Panc1 (cell line): Measurements from ENCODE around the gene CSF1. TPM values are rescaled to one million over a fixed set of nuclear protein-coding genes. Genes with fewer than 3 reads are reported as not detected.

ENCODE experiments used
- ATAC-seq: fragments of 200-7000 bp; cut with Tn5 transposase; 2 replicates; pipeline ENCODE4 v1.9.1; 2020; ENCODE audit warnings: mild to moderate bottlenecking, moderate library complexity
- BruUV-seq: library from RNA; stranded (reverse); fragments of 400-500 nt; replicated peaks from 2 replicates; lab custom pipeline; 2021; lab: Mats Ljungman, UMichigan
- CTCF ChIA-PET: fragments of 300-600 bp; sonication (Branson Sonifier 250); formaldehyde crosslinking; loops from one replicate; lab custom pipeline; 2022; ENCODE audit warnings: antibody characterized with exemption; lab: Charles Lee
- POLR2A ChIA-PET: fragments of 300-600 bp; sonication (Branson Sonifier 250); formaldehyde crosslinking; loops from one replicate; lab custom pipeline; 2022; ENCODE audit warnings: antibody characterized with exemption; lab: Charles Lee
- DNase-seq: peaks from one replicate; pipeline ENCODE4 v3.0.0-alpha.2; 2010; ENCODE audit warnings: low read depth, low spot score
- H3K27ac ChIP-seq: 2 replicates; pipeline ENCODE4 v1.5.1; 2011; ENCODE audit warnings: mild to moderate bottlenecking, low read length, inconsistent platforms
- H3K27me3 ChIP-seq: fragments of 200-500 bp; sonication (Bioruptor generic); 2 replicates; pipeline ENCODE4 v1.6.0; 2014; ENCODE audit warnings: low read length, inconsistent platforms; ENCODE audit not compliant: control insufficient read depth, insufficient read depth
- H3K36me3 ChIP-seq: fragments of 200-500 bp; sonication (Bioruptor generic); 2 replicates; pipeline ENCODE4 v1.5.1; 2014; ENCODE audit warnings: inconsistent platforms, mild to moderate bottlenecking, low read length, moderate library complexity; ENCODE audit not compliant: control insufficient read depth, insufficient read depth
- H3K4me1 ChIP-seq: 2 replicates; pipeline ENCODE4 v1.5.1; 2011; ENCODE audit warnings: inconsistent platforms, mild to moderate bottlenecking, low read length, moderate library complexity; ENCODE audit not compliant: control insufficient read depth, insufficient read depth
- H3K4me3 ChIP-seq, 2 experiments: 2 replicates each; pipeline ENCODE4 v1.5.1; 2011 to 2012; ENCODE audit warnings: low read depth in 2 of 2, low read length in 2 of 2, mild to moderate bottlenecking in 2 of 2, inconsistent platforms in 1 of 2, moderate library complexity in 1 of 2
- H3K9me3 ChIP-seq: fragments of 200-500 bp; sonication (Bioruptor generic); 2 replicates; pipeline ENCODE4 v1.5.1; 2014; ENCODE audit warnings: low read depth, mild to moderate bottlenecking, inconsistent platforms, low read length, moderate library complexity; ENCODE audit not compliant: control insufficient read depth, insufficient read depth
- CTCF ChIP-seq: fragments of 450-650 bp; IDR thresholded peaks from 2 replicates; pipeline ENCODE4 v1.5.1; 2017; ENCODE audit warnings: mild to moderate bottlenecking
- POLR2AphosphoS5 ChIP-seq: IDR thresholded peaks from 2 replicates; pipeline ENCODE4 v1.6.1; 2012; ENCODE audit warnings: mild to moderate bottlenecking, low read depth, low read length, moderate library complexity
- REST ChIP-seq, 2 experiments: IDR thresholded peaks; 2 replicates each; pipeline ENCODE4 v1.6.1; 2011 to 2012; ENCODE audit warnings: low read depth in 2 of 2, control low read depth in 1 of 2, low read length in 1 of 2, mild to moderate bottlenecking in 1 of 2, moderate library complexity in 1 of 2; ENCODE audit not compliant: insufficient read depth in 1 of 2
- SIN3A ChIP-seq: IDR thresholded peaks from 2 replicates; pipeline ENCODE4 v1.6.1; 2012; ENCODE audit warnings: low read depth, mild to moderate bottlenecking, low read length, moderate library complexity, borderline replicate concordance; ENCODE audit not compliant: insufficient read depth
- TCF7L2 ChIP-seq: IDR thresholded peaks from 2 replicates; pipeline ENCODE4 v1.6.1; 2011; ENCODE audit warnings: mild to moderate bottlenecking, low read depth, low read length, inconsistent platforms
- in situ Hi-C: cut with HindIII; loops from 2 replicates; pipeline ENCODE4 v1.10.0; 2016; ENCODE audit warnings: low sequenced_read_pairs, low pct_unique_long_range_greater_than_20kb
- intact Hi-C: fragments of 100-400 bp; cut with micrococcal nuclease; formaldehyde crosslinking; loops from one replicate; pipeline ENCODE4 v1.10.0; 2022; ENCODE audit not compliant: unreplicated experiment
- total RNA-seq: library from RNA; stranded (reverse); gene quantifications from one replicate; pipeline ENCODE4 v1.2.1, GENCODE V29; 2021; ENCODE audit not compliant: unreplicated experiment

Gene CSF1
- total RNA-seq, 1 experiment from 2014 or later: 217 TPM

GRCh38 chr1:109913360-109913879 is 2.8 kb downstream of the CSF1 start:
- ChIA-PET CTCF (no interaction called here), POLR2A (no interaction called here)
- Histone ChIP-seq H3K4me1 (peaks cover 61% of the 10 kb centered on the region), H3K27me3 (no peaks in the 10 kb centered on the region), H3K27ac (peak overlapping the region; percentile 97), H3K36me3 (peaks cover 8% of the 10 kb centered on the region), H3K4me3 (peak overlapping the region; percentile 70 to 83), H3K9me3 (no peaks in the 10 kb centered on the region)
- ATAC-seq: no peak
- TF ChIP-seq TCF7L2 (no peak), CTCF (no peak), SIN3A (no peak), REST (IDR thresholded peaks at IDR 0.05; ENCODE audit: insufficient read depth in 1 of 2, low read depth in 2 of 2, low read length in 1 of 2) (no peak), POLR2AphosphoS5 (no peak)
- intact Hi-C loops (loop anchor here (5.0 kb wide), 2 partner anchors 121 to 136 kb away; no protein-coding TSS in a partner anchor), in situ Hi-C loops (no loop called here)
- no TSS peak for BruUV-seq
- DNase-seq: no peak

GRCh38 chr1:109914587-109915240 is 4.1 kb downstream of the CSF1 start:
- ChIA-PET CTCF (no interaction called here), POLR2A (interaction anchor here (0.5 kb wide), 1 partner anchor 69 kb away, joined by 7 read pairs; no protein-coding TSS in a partner anchor)
- Histone ChIP-seq H3K4me3 (peak overlapping the region; percentile 70 to 83), H3K27ac (peak overlapping the region; percentile 97), H3K36me3 (peaks cover 8% of the 10 kb centered on the region), H3K9me3 (no peaks in the 10 kb centered on the region), H3K27me3 (no peaks in the 10 kb centered on the region), H3K4me1 (peaks cover 66% of the 10 kb centered on the region)
- DNase-seq (no peak), ATAC-seq (no peak)
- TF ChIP-seq POLR2AphosphoS5 (no peak; the same call in 1 of the 2 replicates), TCF7L2 (no peak), CTCF (no peak), REST (IDR thresholded peaks at IDR 0.05; ENCODE audit: insufficient read depth in 1 of 2, low read depth in 2 of 2, low read length in 1 of 2) (no peak), SIN3A (no peak)
- no TSS peak for BruUV-seq
- in situ Hi-C loops: no loop called here
- intact Hi-C loops: loop anchor here (5.0 kb wide), 2 partner anchors 122 to 137 kb away; no protein-coding TSS in a partner anchor
